ENCODE results near the gene MTLN. TPM values are rescaled to one million over a fixed set of nuclear protein-coding genes. Genes with fewer than 3 reads are reported as not detected.
A peak's percentile ranks its signal among the peaks of the same experiment; 100 is the strongest.
"Not testable (repeated sequence)": the region's sequence is repeated elsewhere in the genome, so short reads cannot be mapped to it uniquely, and the experiment has no call there.

Gene MTLN
- total RNA-seq, 1 donor from 2014 or later = 9.9 TPM

GRCh38 chr2:110219496-110220189 lies 7.3 kb upstream of the MTLN start:
- no peaks in the 10 kb centered on the region for H3K27me3 ChIP-seq
- no peaks in the 10 kb centered on the region for H3K79me2 ChIP-seq (ENCODE audit: low read depth)
- Mint-ChIP-seq H3K27ac (no peak overlapping the region), H3K9me3 (peaks cover 11% of the 10 kb centered on the region), H3K36me3 (no peaks in the 10 kb centered on the region), H3K4me3 (no peak overlapping the region), H3K27me3 (ENCODE audit: insufficient read depth, low read depth) (peaks cover 4% of the 10 kb centered on the region), H3K4me1 (no peaks in the 10 kb centered on the region)
- no peaks in the 10 kb centered on the region for H3K9me3 ChIP-seq (ENCODE audit: low read depth)
- no peak for DNase-seq (ENCODE audit: low spot score)
- H3F3A ChIP-seq (ENCODE audit: low read depth) = peaks cover 15% of the 10 kb centered on the region
- no peak overlapping the region for H3K9ac ChIP-seq
- H3K27ac ChIP-seq = no peak overlapping the region
- peaks cover 16% of the 10 kb centered on the region for H3K4me1 ChIP-seq
- H3K36me3 ChIP-seq = no peaks in the 10 kb centered on the region
- no peak overlapping the region for H2AFZ ChIP-seq (replicated peaks)
- H4K20me1 ChIP-seq (ENCODE audit: low read depth) = no peaks in the 10 kb centered on the region
- H3K4me2 ChIP-seq = no peak overlapping the region
- TF ChIP-seq EZH2 (IDR thresholded peaks at IDR 0.05) (no peak), EZH2phosphoT487 (IDR thresholded peaks at IDR 0.05) (no peak), CTCF (IDR thresholded peaks at IDR 0.05) (no peak)
- H3K4me3 ChIP-seq = no peak overlapping the region

- H3K27ac Mint-ChIP-seq; H2AFZ ChIP-seq (replicated peaks); H3K9ac ChIP-seq; H3K27ac ChIP-seq; H3K4me3 ChIP-seq; H3K4me2 ChIP-seq; H3K27me3 ChIP-seq; DNase-seq (ENCODE audit: low spot score); H4K20me1 ChIP-seq (ENCODE audit: low read depth); H3K27me3 Mint-ChIP-seq (ENCODE audit: insufficient read depth, low read depth); H3K4me3 Mint-ChIP-seq; H3K36me3 Mint-ChIP-seq; H3K79me2 ChIP-seq (ENCODE audit: low read depth); H3K4me1 Mint-ChIP-seq; H3K9me3 ChIP-seq (ENCODE audit: low read depth); H3K36me3 ChIP-seq: not testable (repeated sequence)
- peaks cover 17% of the 10 kb centered on the region for H3K9me3 Mint-ChIP-seq
- Histone ChIP-seq H3F3A (ENCODE audit: low read depth) (peaks cover 15% of the 10 kb centered on the region), H3K4me1 (peaks cover 16% of the 10 kb centered on the region)
Measured at GRCh38 chr2:110218889-110219288, 6.5 kb upstream of the MTLN start.

- Mint-ChIP-seq H3K4me1 (no peaks in the 10 kb centered on the region), H3K27ac (no peak overlapping the region), H3K27me3 (ENCODE audit: insufficient read depth, low read depth) (peaks cover 4% of the 10 kb centered on the region), H3K4me3 (no peak overlapping the region), H3K9me3 (peaks cover 22% of the 10 kb centered on the region), H3K36me3 (no peaks in the 10 kb centered on the region)
- DNase-seq (ENCODE audit: low spot score) = no peak
- H3K4me2 ChIP-seq = peak overlapping the region; percentile 17
- no peaks in the 10 kb centered on the region for H4K20me1 ChIP-seq (ENCODE audit: low read depth)
- no peak overlapping the region for H3K9ac ChIP-seq
- H3K27me3 ChIP-seq = no peaks in the 10 kb centered on the region
- peaks cover 2% of the 10 kb centered on the region for H3K79me2 ChIP-seq (ENCODE audit: low read depth)
- H3K36me3 ChIP-seq = no peaks in the 10 kb centered on the region
- H2AFZ ChIP-seq (replicated peaks) = no peak overlapping the region
- TF ChIP-seq EZH2 (IDR thresholded peaks at IDR 0.05) (no peak), CTCF (IDR thresholded peaks at IDR 0.05) (no peak), EZH2phosphoT487 (IDR thresholded peaks at IDR 0.05) (no peak)
- H3F3A ChIP-seq (ENCODE audit: low read depth) = peaks cover 15% of the 10 kb centered on the region
- H3K4me1 ChIP-seq = peaks cover 16% of the 10 kb centered on the region
- no peak overlapping the region for H3K27ac ChIP-seq
- no peak overlapping the region for H3K4me3 ChIP-seq
- no peaks in the 10 kb centered on the region for H3K9me3 ChIP-seq (ENCODE audit: low read depth)
Measured at GRCh38 chr2:110216803-110217202, 4.5 kb upstream of the MTLN start.

GRCh38 chr2:110216199-110216598 lies 3.9 kb upstream of the MTLN start:
- no peak overlapping the region for H3K27ac ChIP-seq
- no peaks in the 10 kb centered on the region for H3K27me3 ChIP-seq
- no peak for TF ChIP-seq EZH2phosphoT487 (IDR thresholded peaks at IDR 0.05)
- TF ChIP-seq CTCF (IDR thresholded peaks at IDR 0.05) = no peak
- TF ChIP-seq EZH2 (IDR thresholded peaks at IDR 0.05) = no peak
- no peak overlapping the region for H3K9ac ChIP-seq
- Mint-ChIP-seq H3K4me1 (peaks cover 4% of the 10 kb centered on the region), H3K36me3 (no peaks in the 10 kb centered on the region), H3K9me3 (peaks cover 21% of the 10 kb centered on the region), H3K27ac (no peak overlapping the region), H3K4me3 (no peak overlapping the region), H3K27me3 (ENCODE audit: insufficient read depth, low read depth) (peaks cover 4% of the 10 kb centered on the region)
- H3F3A ChIP-seq (ENCODE audit: low read depth) = peaks cover 15% of the 10 kb centered on the region
- no peak overlapping the region for H3K4me3 ChIP-seq
- H4K20me1 ChIP-seq (ENCODE audit: low read depth) = no peaks in the 10 kb centered on the region
- H3K79me2 ChIP-seq (ENCODE audit: low read depth) = peaks cover 8% of the 10 kb centered on the region
- no peak overlapping the region for H2AFZ ChIP-seq (replicated peaks)
- no peak overlapping the region for H3K4me2 ChIP-seq
- DNase-seq (ENCODE audit: low spot score) = no peak
- no peaks in the 10 kb centered on the region for H3K9me3 ChIP-seq (ENCODE audit: low read depth)
- no peaks in the 10 kb centered on the region for H3K36me3 ChIP-seq
- peaks cover 18% of the 10 kb centered on the region for H3K4me1 ChIP-seq
